Measurements from ENCODE around the gene KIAA1958.

- no peak for TF ChIP-seq CTCF (IDR thresholded peaks at IDR 0.05)
- TF ChIP-seq POLR2A (IDR thresholded peaks at IDR 0.05) = no peak
Observed at GRCh38 chr9:112475318-112475717, 11.3 kb upstream of the KIAA1958 start.

All from esophagus squamous epithelium (tissue), 4 donors.